GM18507 (cell line): ENCODE results near the gene CLPX.
"Not testable (repeated sequence)": the region's sequence is repeated elsewhere in the genome, so short reads cannot be mapped to it uniquely, and the experiment has no call there.

ENCODE experiments used
- DNase-seq: peaks from one replicate; pipeline ENCODE4 v3.0.0; 2011; ENCODE audit warnings: low read depth; ENCODE audit not compliant: insufficient read length; ENCODE audit errors: extremely low spot score
- FAIRE-seq: peaks from 2 replicates; lab custom pipeline; 2011; peaks lifted over from hg19 to GRCh38; lab: Jason Lieb, UNC

The CLPX gene

DNA sequence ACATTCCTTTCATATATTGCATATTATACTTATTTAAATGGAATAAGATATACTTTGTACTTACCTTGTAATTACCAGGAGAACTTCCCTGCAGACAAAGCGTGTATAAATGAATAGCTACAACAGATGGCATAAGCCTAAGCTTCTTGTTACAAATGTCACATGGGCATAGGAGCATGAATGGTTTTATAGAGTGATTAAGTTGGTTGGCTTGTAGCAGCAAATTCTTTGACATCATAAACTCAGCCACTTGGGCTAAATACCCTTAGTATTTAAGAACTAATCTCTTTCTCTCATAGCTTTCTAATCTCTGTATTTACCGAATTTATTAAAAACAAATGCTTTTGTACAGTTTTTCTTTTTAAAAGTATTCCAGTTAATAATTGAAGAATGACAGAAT, 70.1 kb downstream of the CLPX start, which contains the start of gene UBAP1L:
UBAP1L (minus strand) TSS at position 115 of the 400 bp plus-strand sequence. CDS start 8,985 bp downstream, outside the sequence.
- FAIRE-seq (no peak), DNase-seq (no peak)

DNA sequence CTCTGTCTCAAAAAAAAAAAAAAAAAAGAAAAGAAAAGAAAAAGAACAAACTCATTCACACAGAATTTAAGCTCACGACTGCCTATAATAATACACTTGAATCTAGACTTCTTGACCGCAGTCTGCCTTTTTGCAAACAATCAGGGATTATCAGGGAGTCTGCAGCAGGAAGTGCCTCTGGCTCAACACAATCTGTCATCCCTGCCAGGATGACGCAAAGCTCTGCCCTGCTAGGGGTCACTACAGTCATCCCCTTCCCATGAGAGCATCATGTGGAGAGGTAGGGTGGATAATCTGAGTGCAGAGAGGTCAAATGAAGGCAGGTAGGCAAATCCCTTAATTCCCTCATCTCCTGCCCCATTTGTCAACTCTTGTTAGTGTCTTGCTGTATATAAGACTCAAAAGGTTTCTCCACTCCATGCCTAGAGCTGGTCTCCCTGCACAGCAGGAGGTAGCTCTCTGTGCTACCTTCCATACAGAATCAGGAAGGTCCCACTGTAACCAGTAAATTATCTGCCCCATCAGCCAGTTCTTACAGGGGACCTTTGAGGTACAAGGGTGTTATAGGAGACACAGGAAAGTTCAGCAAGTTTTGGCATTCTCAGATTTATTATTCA, 74.4 kb downstream of the CLPX start:
- FAIRE-seq (no peak), DNase-seq (no peak)

DNA sequence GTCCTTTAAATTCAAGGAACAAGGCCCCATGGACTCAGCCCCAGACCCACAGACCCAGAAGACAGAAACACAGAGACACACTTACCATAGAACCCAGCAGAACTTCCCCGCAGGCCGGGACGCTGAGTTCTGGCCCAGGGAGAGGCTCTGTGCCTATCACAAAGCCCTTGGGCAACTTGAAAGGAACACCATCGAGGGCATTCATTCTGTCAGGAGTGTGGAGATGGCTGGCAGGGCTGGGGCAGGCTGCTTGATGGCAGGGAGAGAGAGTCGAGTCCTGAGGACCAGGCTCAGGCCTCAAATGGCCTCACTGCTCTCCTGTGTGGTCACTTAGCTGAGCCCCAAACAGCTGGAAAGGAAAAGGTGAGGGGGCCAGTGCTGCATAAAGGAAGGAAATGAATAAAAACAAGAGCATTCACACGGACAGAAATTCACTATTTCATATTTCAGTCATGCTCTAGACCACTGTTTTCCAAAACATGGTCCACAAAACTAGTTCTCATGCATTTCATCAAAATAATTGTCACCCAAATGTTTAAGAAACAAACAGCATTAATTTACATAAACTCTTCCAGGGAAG, 79.0 kb downstream of the CLPX start:
- FAIRE-seq (no peak), DNase-seq (no peak)

DNA sequence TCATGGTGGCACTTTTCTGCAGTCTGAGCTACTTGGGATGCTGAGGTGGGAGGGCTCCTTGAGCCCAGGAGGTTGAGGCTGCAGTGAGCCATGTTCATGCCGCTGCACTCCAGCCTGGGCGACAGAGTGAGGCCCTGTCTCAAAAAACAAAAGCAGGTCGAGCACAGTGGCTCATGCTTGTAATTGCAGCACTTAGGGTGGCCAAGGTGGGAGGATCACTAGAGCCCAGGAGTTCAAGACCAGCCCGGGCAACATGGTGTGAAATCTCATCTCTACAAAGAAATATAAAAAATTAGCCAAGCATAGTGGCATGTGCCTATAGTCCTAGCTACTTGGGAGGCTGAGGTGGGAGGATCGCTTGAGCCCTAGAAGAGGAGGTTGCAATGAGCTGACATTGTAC, 80.1 kb downstream of the CLPX start:
- FAIRE-seq (no peak), DNase-seq (no peak)

DNA sequence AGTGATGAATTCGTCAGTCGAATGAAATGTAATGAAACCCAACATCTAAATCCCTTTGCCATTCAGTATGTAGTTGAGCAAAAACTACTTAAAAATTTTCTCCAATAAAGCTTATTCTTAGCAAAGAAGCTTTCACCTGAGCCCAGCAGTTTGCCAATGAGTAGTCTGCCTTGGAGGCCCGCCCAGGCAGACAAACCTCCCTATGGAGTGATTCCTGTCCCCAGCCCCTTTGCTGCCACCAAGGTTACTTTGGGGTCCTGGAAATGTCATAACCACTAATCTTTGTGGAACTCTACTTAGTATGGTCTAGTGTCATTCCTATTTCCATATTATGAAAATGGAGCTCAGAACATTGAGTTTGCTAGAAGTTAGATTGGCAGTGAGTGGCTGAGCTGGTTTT, 82.2 kb downstream of the CLPX start:
- no peak for FAIRE-seq

DNA sequence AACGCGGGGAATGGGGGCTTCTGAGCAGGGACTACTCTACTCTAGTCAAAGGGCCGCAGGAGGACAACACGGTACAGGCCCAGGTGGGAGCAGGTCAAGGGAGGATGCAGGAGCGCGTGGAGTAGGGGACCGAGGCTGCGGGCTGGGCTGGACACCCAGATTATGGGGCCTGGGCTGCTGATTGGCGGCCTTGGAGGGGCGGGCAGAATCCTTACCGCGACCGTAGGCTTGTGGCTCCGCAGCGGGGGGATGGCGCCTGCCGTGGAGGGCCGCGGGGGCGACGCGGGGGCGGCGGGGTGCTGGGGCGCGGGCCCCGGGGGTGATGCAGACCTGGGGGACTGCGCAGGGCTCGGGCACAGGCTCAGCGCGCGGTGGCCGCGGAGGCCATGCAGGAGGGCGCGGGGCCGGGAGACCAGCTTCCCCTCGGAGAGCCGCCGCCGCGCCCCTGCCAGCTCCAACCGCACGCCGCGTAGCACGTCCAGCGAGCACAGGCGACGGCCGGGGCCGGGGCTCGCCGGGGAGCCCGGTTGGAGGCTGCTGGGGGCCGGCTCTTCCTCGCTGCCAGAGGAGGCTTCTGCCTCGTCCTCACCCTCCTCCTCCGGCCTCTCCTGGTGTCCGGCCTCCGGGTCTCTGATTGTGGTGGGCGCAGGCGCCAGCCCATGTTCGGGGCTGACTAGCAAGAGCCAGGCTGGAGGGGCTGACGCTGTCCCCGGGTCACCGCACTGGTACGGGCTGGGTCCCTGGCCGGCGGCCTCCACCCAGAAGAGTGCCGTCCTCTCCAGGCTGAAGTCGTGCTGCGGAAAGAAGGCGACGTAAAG, 83.0 kb downstream of the CLPX start:
- FAIRE-seq (no peak), DNase-seq (no peak)

More for the DNA sequence above, 82.2 kb downstream of the CLPX start:
- no peak for DNase-seq

DNA sequence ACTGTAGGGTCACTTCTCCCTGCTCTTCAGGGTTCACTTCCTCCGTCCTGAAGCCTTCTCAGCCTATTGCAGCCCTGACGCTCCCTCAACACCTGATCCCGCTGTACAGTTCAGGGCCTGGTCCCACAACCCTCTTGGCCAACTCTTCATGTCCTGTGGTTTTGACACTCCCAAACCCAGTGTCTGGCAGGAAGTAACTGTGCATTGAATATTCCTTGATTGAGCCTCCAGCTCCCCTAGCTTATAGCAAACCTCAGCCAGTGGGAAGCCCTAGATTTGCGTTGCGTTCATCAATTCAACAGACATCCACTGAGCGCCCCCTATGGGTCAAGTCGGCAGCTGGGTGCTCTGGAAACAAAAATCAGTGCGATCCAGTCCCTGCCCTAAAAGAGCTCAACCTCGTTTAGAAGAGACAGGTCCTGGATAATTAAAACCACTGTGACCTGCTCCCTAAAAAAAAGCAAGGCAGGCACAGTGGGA, 83.7 kb downstream of the CLPX start:
- DNase-seq (peak; percentile 47), FAIRE-seq (peak; percentile 21)

DNA sequence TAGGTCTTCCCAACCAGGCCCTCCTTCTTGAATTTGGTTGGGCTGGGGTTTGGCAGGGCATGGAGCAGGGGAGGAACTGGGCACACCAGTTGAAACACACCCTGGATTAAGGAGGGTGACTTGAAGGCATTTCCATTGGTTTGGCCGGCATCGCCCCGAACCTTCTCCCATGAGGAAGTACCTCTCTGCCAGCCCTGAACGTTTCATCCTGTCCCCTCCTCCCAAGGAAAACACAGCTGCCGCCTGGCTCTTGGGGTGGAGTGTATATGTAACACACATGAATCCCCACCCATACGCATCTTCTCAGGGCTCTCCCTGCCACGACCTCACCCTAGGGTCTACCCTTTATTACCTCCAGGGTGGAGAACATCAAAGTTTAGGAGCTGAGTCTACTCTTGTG, 84.7 kb downstream of the CLPX start:
- FAIRE-seq (no peak), DNase-seq (no peak)

DNA sequence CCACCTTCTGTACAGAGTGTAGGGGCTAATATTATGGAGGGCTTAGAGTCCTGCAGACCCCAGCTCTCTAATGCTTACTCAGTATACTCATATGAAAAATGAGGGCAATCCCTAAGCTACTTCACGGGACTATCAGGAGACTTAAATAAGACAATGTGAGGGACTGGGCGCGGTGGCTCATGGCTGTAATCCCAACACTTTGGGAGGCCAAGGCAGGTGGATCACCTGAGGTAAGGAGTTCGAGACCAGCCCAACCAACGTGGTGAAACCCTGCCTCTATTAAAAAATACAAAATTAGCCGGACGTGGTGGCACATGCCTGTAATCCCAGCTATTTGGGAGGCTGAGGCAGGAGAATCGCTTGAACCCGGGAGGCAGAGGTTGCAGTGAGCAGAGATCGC, 85.3 kb downstream of the CLPX start:
- not testable (repeated sequence) for FAIRE-seq, DNase-seq

DNA sequence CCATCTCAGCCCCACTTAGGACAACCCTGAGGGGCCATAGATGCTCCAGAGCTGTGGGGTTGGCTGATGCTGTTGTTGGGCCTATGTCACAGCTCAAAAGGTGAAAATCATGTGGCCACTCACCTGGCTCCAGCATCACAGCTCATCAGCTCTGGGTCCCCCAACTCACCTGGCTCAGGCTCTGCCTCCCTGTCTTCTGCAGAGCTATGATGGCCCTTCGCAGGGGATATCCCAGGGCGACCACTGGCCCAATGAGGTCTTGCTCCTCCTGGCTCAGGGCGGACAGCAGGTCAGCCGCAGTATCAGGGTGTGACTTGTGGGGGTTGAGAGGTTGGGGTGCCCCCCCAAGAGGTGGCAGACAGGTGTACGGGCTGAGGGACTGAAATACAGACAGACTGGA, 85.8 kb downstream of the CLPX start:
- no peak for DNase-seq
- no peak for FAIRE-seq
